NCI-H1048 (cell line): ENCODE results near the gene ITPKB.
A peak's percentile ranks its signal among the peaks of the same experiment; 100 is the strongest.
"Not testable (repeated sequence)": the region's sequence is repeated elsewhere in the genome, so short reads cannot be mapped to it uniquely, and the experiment has no call there.

ENCODE experiments used
- DNase-seq: peaks from one replicate; lab custom pipeline; 2025; lab: John Stamatoyannopoulos, UW

Gene ITPKB

DNA sequence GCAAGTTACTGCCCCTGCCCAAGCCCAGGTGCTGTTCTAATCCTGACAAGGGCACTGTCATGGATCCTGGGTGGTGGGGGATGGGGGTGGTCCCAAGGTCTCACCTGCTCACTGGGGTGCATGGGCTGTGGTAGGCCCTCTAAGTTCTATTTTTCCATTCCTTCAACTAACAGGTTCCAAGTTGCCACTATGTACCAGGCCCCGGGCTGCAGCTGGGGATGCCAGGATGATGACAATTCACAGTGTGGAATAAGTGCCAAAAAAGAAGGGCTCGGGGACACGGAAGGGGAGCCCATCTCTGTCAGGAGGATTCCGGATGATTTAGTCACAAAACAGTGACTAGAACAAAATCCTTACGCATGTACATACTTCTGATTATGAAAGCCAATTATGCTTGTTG, 114.6 kb downstream of the ITPKB start:
- no peak for DNase-seq

DNA sequence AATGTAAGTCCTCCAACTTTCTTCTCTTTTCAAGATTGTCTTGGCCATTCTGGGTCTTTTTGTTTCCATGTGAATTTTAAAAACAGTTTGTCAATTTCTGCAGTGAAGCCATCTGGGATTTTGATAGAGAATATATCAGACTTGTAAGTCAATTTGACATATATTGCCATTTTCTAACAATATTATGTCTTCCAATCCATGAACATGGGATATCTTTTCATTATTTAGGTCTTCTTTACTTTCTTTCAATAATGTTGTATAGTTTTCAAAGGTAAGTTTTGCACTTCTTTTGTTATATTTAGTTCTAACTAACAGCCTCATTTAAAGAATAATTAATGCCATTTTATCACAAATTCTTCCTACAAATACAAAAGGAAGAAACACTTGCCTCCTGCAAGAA, 117.1 kb downstream of the ITPKB start:
- DNase-seq, result no peak

DNA sequence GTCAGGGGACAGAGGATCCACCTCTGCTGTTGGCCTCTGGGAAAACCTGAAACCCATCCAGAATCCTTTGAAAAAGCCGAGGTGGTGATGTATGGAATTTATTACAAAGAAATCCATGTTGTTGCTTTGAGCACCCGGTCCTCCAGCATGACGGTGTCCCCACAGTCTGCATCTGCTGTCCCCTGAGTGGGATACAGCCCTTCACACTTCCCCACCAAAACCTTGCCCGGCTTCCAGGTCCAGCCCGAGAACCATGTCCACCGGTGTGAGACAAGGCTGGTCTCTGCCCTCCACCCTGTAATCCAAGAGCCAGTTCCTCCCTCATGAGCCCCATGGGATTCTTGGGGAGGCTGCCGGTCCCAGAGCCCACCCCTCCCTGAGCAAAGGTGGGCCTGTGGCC, 120.1 kb downstream of the ITPKB start:
- DNase-seq, result no peak

DNA sequence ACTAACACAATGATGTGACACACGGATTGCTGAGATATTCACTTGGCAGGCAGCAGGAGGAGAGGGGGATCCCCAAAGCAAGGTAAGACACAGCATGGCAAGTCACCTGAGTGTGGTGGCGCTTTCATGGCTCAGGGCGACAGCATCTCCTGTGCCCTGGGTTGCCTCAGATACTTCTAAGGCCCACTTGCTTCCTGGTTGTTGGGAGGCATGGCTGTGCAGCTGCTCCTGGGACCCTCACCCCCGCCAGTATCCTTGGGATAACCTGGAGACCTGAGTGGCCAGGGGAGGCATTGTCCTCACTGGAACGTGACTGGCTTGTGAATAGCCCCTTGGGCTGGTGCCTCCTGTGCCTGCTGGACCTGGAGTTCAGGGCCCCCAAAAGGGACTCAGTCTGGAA, 120.7 kb downstream of the ITPKB start:
- no peak for DNase-seq

DNA sequence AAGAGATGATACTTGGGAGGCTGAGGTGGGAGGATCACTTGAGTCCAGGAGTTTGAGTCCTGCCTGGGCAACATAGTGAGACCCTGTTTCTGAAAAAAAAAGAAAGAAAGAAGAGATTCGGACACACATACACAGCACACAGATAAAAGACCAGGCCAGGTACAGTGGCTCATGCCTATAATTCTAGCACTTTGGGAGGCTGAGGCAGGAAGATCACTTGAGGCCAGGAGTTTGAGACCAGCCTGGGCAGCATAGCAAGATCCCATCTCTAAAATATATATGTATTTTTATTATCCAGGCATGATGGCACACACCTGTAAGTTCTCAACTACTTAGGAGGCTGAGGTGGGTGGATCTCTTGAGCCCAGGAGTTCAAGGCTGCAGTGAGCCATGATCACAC, 121.4 kb downstream of the ITPKB start:
- not testable (repeated sequence) for DNase-seq

DNA sequence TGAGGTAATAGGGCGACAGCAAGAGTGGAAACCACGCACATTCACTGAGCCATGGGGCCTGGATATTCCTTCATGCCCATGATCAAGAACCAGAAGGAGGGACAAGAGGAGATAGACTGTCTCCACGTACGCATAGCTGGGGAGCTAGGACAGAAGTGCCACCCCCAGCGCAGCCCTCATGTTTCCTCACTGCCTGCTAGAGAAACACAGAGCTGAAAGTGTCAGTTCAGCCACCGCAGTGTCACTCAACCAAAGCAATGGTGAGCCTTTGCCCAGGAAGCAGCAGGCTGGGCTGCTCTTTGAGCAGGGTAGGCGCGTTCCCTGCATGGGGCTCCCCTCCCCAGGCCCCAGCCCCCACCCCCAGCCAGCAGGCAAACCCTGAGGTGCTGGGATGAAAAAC, 122.0 kb downstream of the ITPKB start:
- no peak for DNase-seq

DNA sequence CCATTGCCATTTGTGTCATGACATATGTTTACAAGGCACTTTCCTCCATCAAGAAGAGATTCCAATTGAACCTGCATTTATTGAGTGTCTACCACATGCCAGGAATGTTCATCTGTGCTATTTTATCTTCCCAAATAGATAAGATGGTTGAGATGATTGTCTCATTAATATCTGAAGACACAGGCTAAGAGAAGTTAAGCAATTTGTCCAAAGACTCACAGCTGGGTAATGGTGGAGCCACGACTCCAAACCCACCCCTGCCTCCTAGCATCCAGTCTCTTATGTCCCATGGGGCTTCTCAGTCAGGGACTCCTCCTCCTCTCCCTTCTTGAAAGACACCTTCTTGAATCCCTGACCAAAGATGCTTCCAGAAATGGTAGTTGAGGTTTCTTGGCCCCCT, 122.4 kb downstream of the ITPKB start:
- no peak for DNase-seq

DNA sequence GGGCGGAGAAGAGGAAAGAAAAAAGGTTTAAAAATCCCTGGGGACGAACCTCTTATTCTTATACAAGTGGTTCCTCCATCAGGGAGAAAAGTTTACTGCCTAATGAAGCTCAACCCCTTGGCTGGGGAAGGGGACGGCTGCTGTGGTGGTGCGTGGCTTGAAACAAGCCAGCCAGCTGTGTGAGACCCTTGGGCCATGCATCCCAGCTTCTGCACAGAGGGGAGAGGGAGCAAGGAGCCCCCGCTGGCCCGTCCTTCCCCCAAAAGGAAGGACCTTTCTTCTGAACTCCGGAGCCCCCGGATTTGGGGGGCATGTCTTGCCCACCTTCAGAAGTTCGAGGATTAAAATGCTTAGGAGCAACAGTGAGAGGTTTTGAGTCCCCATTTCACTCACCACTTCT, 123.2 kb downstream of the ITPKB start:
- no peak for DNase-seq

DNA sequence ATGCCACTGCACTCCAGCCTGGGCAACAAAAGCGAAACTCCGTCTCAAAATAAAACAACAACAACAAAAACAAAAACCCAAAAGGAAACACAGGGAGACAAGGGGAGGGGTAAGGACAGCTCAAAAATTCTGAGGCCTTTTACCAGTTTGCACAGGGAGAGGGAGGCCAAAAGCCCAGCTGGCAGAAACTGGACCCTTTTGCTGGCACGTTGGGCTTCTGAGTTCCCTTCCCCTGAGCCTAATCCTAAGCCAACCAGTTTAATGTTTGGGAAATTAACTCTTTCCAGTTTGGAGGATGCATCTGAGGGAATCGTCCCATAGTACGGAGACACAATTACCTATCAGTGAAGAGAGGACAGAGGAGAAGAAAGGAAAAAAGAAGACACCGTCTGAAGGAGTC, 127.1 kb downstream of the ITPKB start:
- not testable (repeated sequence) for DNase-seq

DNA sequence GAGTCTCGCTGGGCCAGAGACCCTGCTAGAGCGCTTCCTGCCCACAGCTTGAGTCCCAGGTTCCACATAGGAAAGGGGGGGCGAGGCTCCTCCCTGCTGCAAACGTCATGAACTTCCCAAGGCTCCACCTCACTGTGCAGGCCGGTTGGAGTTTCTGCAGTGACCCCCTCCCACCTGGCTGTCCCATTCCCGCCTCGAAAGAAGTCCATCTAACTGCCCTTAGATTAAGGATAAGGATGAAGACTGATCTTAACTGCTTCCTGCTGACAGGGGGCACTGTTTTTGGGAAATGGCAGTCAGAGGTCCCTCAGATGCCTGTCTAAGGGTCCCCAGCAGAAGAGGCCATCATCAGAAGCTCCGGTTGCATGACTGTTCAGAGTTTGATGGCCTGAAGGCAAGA, 127.8 kb downstream of the ITPKB start:
- no peak for DNase-seq

DNA sequence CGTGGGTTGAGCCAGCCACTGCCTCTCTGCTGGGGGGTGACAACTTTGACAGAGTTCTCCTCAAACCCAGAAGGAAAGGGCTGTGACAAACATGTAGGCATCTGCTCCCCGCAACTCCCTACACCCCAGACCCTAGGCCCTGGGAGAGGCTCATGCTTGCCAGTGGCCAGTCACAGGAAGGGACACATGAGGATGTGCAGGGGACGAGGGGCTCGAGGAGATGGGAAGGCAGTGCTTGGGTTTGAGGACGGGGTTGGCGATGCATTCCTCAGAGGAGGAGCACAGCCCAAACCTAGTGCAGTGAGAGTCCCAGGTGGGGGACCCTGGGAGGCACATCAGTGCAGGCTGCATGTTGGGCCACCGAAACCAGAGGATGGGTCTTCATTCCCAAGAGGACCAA, 128.4 kb downstream of the ITPKB start:
- no peak for DNase-seq

DNA sequence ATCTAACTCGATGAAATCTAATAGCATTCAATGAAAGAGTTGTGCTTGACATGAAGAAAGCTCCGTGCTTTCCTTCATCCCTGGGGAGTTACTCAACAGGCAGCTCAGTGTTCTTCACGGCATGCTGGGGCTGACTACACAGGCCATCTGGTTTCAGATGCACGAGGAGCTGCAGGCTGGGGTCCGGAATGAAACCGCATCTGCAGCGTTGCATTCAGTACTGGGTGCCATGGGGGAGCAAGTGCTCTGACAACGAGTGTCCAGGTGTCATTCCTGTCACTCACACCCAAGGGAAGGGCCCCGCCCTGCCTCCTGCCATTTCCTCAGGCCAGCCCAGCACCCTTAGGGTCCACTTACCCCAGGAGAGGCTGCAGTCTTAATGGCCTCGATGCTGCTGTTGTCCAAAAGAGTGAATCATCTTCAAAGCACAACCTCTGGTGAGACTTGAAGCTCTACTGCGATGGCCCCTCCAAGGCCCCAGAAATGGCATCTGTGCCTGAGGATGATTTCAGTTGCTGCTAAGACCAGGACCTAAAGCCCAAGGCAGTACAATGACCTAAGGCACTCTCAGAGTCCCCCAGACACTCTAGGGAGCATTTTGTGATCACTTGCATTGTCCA, 129.1 kb downstream of the ITPKB start:
- no peak for DNase-seq

DNA sequence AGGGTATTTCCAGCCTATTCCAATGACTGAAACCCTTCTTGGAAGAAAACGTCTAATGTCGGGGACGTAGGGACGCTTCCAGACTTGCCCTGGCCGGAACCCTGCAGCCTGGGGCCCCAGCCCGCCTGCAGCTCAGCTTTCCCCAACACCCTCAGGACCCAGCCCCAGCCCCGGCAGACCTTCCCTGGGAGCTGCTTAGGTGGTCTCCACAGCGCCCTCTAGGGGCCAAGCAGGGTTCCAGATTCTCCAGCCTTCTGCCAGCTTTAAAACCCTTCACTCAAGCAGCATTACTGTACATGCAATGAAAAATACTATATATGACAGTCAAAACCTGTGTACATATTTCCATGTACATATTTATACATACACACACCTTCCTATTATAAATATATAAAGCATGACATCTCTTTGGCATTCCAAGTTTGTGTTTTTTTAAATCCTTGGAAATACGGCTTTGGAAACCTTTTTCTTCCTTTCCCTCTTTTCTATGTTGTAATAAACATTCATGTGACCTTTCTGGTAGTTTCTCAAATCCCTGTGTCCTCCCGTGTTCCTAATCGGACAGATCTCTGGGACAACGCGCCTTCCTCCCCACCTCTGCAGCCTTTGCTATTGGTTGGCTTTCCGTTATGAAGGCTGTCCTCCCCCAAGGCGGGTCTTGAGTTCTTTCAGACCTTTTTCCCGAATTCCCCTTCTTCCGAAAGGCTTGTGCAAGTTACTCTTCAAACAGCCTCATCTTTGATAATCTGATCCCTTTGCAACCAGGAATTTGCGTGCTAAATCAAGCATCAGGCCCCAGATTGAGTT, 130.2 kb downstream of the ITPKB start:
- DNase-seq, result peak; percentile 47

DNA sequence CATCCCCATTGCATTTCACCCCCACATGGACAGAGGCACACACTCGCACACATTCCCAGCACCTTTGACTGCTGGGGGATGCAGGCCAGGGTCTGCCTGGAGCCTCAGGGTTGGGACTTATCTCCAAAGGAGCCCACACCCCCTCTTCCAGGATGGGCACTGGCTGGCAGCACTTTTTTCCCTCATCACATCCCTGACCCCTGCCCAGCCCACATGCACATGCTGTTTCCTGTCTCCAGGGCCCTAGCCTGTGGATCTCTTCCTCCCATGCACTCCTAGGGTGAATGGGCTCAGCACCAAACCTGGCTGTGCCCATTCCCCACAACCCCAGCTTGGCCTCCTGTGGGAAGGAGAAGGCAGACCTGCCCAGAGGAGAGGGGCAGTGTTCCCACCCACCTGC, 131.3 kb downstream of the ITPKB start:
- DNase-seq, result no peak

DNA sequence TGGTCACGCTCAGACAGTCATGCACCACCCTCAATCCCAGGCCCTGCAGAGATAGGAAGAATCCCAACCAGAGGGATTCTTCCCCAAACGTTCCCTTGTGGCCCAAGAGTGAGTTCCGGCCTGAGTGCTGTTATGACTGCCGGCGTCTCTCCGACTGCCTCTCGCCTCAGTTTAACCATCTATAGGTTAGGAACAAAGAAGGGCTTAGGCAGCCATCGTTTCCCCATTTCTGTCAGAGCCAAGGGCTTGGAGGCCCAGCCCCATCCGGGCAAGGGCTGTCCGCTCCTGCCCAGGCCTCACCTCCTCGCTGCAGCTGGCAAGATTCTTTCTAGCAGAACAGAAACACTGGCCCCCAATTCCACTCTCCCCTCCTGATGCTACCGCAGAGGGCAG, 131.8 kb downstream of the ITPKB start:
- no peak for DNase-seq

DNA sequence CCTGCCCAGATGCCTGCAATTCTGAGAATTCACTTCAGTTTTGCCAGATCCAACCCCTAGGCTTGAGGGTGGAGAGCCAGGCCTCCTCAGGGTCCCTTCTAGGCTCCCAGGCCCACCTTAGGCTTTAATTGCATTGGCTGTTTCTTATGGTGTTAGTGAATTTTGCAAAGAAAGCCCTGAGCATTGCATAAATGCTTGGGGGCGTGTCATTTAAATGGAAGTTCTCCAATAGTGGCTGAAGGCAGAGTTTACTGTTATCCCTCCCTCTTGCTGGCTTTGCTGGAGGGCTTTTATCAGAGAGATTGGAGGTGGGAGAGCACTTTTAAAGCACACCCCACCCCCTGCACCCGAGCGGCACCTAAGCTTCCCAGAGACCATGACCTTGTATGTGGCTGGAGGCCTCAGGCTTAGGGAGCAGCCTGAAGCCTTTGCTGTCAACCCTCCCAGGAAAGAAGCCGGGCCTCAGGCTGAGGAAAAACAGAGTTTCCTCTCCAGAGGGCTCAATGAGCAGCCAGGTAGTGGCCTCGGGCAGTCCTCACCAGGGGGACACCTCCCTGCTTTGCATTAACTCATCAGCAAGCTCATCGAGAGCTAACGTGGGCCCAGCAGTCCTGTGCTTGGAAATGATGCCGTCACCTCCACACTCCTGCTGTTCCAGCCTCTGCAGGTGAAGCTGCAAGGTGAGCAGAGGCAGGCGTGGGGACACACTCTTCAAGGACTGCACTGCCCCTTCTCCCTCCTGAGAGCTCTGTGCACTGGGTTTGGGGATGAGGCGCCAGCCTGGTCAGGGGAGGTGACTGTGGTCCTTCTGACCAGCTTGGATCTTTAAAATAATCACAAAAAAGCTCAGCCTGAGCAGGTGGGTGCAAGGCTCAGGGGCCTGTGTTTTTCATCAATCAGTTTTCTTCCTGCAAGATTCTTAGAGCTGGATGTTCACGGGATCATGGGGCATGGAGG, 132.5 kb downstream of the ITPKB start:
- DNase-seq, result no peak

DNA sequence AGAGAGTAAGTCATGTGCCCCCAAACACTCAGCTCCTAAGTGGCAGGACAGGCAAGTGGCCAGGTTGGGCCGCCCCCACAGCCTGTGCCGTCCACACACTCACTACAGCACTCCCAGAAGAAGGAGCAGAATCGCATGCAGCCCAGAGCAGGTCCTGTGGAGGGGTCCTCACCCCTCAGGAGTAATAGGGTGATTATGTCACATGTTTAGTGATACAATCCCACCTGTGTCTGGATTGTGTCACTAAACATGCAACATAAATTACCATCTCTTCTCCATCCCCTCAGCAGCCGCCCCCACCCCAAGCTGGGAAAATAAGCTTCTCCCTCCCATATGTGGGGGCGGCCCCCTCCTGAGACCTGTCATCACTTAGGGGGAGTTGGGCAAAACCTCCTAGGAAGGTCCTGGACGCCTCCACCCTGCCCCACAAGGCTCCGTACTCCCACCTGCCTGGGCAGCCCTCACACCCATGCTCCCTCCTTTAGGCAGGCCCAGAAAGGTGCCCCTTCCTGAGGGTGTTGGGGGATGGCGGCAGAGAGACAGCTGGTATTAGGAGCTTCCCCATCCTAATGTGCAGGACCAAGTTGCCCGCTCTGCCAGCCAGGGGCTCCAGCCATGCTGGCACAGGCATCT, 133.6 kb downstream of the ITPKB start:
- no peak for DNase-seq

DNA sequence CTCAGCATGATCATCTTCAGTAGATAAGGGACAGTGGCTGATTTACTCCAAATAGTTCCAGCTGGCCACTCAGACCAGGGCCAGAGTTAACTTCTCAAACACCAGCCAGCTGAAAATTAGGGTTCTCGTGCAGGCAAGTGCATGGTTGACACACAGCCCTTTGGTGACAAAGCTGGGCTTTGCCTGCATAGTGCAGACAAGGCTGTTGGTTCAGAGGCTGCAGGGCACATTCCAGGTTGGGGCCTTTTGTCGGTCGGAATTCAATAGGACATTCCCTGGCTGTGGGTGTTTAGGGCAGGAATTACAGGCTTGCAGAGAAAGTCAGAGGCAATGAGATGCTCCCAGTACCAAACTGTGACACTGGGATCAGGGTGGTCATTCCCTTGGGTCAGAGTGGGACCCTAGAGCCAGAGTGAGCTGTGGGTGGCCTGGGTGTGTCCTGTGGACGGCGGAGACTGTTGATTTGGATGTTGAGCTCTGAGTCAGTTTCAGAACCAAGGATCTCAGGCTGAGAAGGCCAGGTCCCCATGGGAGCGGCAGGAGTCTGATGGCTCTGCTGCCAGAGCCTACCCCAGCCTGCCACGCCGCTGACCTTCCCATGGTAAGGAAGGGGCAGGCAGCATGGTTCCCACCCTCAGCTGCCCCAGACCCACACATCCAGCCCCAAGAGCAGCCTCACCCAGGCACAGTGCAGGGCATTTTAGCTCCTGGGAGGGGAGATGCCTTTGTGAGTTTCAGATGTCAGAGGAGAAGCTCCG, 134.3 kb downstream of the ITPKB start:
- no peak for DNase-seq

DNA sequence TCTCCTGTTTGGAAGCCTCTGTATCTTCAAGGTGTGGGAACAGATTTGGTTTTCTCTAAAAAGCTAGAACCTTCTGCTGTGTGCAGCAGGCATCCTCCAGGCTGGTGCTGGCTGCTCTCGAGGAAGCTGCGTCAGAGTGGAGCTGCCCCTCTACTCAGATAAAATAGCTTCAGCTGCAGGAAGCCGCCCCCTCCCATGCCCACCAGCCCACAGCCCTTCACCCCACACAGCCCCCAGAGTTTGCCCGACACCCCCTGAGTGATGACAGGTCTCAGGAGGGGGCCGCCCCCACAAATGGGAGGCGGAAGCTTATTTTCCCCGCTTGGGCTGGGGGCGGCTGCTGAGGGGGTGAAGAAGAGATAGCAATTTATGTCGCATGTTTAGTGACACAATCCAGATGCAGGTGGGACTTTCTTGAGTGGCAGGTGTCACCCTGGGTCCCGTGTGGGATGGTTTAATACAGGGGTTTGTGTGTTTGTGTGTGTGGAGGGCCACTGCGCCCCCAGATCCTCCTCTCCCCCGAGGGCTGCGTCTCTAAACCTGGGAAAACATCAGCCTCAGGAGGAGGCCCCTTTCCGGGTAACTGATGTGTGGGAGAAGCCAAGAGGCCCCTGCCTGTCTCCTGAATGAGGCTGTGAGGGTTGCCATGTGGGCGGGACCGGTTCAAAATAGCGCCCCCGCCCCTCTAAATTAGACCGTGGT, 135.1 kb downstream of the ITPKB start:
- no peak for DNase-seq

DNA sequence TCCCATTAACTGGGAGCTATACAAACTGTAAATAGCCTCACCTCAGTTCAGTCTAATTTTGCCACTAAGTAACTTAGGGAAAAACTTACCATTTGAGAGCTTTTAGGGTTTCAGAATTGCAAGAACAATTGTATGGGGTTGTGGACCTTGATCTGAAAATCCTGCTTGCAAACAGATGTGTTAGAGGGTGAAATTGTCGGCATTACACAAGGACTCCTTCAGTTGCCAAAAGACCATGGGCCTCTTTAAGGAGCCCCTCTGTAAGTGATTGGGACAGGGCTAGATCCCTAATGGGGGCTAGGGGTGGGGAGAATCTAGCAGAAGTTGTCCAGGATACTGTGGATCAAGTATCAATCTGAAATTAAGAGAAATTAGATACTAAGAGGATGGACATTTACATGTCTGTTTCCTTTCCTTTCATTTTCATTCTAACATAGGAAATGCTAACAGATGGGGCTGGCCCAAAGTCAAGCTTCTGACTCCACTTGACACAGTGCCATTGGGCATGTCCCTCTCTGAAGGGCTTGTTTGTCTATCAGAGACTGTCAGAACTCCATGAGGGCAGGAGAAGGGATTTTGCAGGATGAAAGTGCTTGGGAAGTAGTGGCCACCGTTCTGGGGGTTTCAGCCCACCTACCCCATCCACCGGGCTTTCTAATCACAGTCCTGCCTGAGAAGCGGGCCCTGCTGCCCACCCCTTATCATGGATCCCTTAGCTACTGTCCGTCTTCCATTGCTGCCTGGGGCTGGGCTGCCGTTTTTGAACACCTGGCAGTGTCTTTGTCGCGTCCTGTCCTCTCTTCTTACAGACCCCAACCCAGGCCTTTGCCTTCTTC, 135.8 kb downstream of the ITPKB start:
- no peak for DNase-seq
